Fibroblast of mammary gland (primary cell): ENCODE results near the gene SPTAN1.
A peak's percentile ranks its signal among the peaks of the same experiment; 100 is the strongest.

ENCODE experiments used
- DNase-seq: peaks from one replicate; pipeline ENCODE4 v3.0.0-alpha.2; 2010; ENCODE audit warnings: low read depth
- H3K4me3 ChIP-seq: 2 replicates; pipeline ENCODE4 v1.5.1; 2011; ENCODE audit warnings: low read depth, mild to moderate bottlenecking, low read length, moderate library complexity; ENCODE audit not compliant: control insufficient read depth
- TF ChIP-seq, protein P1 (sequence below): conservative IDR thresholded peaks from 2 replicates; pipeline ENCODE4 v1.5.1; 2011; ENCODE audit warnings: low read depth, low read length, inconsistent platforms; ENCODE audit not compliant: control insufficient read depth, insufficient read depth

SPTAN1 gene

GRCh38 chr9:128634111-128634510 lies 81.7 kb downstream of the SPTAN1 start:
- H3K4me3 ChIP-seq = no peak overlapping the region
- no peak for DNase-seq
- TF ChIP-seq, protein P1, sequence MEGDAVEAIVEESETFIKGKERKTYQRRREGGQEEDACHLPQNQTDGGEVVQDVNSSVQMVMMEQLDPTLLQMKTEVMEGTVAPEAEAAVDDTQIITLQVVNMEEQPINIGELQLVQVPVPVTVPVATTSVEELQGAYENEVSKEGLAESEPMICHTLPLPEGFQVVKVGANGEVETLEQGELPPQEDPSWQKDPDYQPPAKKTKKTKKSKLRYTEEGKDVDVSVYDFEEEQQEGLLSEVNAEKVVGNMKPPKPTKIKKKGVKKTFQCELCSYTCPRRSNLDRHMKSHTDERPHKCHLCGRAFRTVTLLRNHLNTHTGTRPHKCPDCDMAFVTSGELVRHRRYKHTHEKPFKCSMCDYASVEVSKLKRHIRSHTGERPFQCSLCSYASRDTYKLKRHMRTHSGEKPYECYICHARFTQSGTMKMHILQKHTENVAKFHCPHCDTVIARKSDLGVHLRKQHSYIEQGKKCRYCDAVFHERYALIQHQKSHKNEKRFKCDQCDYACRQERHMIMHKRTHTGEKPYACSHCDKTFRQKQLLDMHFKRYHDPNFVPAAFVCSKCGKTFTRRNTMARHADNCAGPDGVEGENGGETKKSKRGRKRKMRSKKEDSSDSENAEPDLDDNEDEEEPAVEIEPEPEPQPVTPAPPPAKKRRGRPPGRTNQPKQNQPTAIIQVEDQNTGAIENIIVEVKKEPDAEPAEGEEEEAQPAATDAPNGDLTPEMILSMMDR = no peak

GRCh38 chr9:128634651-128635262 lies 82.4 kb downstream of the SPTAN1 start:
- DNase-seq = no peak
- TF ChIP-seq, protein P1 = no peak
- H3K4me3 ChIP-seq = no peak overlapping the region

DNA sequence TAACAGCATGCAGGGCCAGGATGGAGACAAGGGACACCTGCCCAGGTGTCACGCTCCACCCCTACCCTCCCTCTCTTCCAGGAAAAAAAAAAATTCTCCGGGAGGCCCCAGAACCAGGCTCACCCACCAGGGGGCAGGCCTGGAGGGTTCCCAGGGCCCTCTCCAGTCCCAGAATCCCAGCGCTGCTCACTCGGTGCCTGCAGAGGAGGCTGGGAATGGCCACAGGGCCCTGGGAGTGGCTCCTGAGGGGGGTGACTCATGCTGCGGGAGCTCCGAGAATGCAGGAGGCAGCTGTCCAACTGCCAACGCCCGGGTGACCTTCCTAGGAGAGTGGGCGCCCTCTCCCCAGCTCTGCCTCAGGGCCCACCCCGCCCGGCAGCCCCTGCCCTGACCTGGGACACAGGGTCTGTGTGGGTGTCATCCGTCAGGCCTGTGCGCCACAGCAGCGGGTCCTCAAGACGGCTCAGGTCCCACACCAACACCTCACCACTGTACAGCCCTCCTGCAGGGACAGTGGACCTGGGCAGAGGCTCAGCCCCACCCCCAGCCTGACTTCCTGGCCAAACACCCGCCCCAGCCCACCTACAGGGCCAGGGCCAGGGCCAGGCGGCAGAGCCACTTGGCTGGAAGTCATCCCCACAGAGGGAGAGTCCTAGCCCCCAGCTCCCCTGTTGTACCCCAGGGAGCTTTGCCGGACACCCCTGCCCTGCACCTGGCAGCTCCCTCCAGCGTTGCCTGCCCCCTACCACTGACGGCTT lies 83.1 kb downstream of the SPTAN1 start:
- TF ChIP-seq, protein P1 = peak; percentile 83
- no peak overlapping the region for H3K4me3 ChIP-seq
- DNase-seq = peak; percentile 94

- H3K4me3 ChIP-seq = no peak overlapping the region
- DNase-seq = no peak
- TF ChIP-seq, protein P1 = no peak
Measured at GRCh38 chr9:128636024-128636390, 83.6 kb downstream of the SPTAN1 start.

DNA sequence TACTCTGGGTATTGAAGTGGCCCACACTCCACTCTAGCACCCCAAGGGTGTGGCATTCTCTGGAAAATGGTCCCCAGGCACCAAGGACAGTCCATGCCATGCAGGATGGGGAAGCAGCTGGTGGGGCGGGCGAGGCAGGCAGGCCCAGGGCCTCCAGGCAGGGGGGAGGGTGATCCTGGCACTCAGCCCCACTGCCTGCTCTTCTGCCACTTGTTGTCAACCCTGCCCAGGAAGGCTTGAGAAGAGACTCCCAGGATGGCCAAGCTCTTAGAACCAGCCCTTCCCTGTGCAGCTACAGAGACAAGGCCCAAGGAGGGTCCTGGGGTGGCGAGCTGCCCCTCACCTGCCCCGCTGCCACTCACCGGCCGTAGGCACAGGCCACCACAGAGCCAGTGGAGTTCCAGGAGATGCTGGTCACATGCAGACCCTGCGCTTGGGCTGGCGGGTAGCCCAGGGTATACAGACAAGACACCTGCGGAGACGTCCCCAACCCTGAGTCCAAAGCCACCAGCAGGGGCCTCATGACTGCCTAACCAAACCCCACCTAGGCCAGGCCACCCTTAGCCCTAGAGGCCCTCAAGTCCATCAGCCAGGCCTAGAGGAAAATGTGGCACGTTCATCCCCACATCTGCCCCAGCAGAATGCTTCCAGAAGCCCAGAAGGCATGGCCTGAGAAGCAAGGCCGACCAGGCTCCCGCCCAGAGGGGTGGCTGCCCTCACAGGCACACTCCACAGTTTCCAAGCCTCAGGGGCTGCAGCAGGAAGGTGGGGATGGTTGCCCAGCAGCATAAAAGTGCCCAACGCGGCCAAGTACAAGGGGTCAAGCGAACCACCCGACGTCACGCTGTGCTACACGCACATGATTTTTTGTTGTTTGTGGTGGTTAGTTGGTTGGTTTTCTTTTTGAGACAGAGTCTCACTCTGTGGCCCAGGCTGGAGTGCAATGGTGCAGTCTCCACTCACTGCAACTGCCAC lies 84.5 kb downstream of the SPTAN1 start:
- DNase-seq = no peak
- no peak overlapping the region for H3K4me3 ChIP-seq
- TF ChIP-seq, protein P1 = no peak

GRCh38 chr9:128637656-128638055 lies 85.3 kb downstream of the SPTAN1 start:
- no peak for DNase-seq
- no peak overlapping the region for H3K4me3 ChIP-seq
- TF ChIP-seq, protein P1 = no peak
